GM19328 (cell line): ENCODE results near the gene MYO3B.
"Not testable (repeated sequence)": the region's sequence is repeated elsewhere in the genome, so short reads cannot be mapped to it uniquely, and the experiment has no call there.

Experiments
- ATAC-seq: cut with Tn5 transposase; IDR thresholded peaks from one replicate; pipeline ENCODE4 v1.9.1; 2021; ENCODE audit warnings: mild to moderate bottlenecking, moderate library complexity; ENCODE audit not compliant: unreplicated experiment

Gene MYO3B

DNA sequence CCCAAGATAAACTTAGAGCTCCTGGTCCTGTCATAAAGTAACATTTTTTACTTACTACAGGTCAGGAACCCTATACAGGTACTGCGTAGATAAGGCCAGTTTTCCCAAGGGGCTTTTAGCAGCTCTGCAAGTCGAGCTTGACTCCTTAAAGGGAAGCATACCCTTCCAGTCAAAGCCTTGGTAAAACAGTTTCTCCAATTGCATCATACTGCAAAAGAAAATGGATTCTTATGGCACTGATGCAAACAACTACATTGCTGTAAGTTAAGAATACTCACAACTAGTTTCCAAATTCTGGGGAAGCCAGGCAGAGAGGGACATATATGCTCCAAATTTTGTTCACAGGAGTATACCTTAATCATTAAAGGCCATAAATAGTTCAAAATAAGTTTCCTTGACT is 31.0 kb downstream of the MYO3B start:
- ATAC-seq = no peak

DNA sequence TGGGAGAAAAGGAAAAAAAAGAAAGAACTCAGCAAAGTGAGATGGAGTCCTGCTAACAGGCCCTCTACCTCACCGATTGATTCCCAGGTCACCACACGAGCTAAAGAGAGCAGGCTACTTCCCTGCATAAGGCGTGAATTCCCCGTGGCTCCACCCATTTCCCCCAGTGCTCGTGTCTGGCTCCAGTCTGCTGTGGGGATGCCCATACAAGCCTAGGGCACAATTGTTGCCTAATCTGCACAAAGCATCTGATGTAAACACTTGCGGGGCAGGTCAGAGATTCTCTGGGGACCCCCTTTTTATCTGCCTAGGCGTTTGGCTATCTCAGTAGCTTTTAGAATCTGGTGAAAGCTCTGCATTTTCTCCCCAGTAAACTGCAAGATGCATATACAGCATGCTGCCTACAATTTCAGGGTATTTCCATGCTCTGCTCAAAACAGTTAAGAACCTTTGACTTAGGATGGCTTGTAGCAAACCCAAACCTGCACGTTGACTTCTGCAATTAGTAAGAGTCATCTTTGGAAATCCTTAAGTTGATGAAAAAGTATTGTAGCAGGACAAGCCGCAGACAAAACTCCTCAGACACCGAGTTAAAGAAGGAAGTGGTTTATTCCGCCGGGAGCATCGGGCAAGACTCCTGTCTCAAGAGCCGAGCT is 34.8 kb downstream of the MYO3B start:
- no peak for ATAC-seq

DNA sequence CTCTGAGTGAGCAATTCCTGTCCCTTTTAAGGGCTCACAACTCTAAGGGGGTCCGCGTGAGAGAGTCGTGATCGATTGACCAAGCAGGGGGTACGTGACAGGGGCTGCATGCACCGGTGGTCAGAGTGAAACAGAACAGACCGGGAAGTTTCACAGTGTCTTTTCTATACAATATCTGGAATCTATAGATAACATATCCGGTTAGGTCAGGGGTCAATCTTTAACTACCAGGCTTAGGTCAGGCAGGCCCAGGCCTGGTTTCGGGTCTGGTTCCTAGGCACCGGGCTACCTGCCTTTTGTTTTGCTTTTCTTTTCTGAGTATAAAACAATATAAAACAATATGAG is 35.3 kb downstream of the MYO3B start:
- not testable (repeated sequence) for ATAC-seq

DNA sequence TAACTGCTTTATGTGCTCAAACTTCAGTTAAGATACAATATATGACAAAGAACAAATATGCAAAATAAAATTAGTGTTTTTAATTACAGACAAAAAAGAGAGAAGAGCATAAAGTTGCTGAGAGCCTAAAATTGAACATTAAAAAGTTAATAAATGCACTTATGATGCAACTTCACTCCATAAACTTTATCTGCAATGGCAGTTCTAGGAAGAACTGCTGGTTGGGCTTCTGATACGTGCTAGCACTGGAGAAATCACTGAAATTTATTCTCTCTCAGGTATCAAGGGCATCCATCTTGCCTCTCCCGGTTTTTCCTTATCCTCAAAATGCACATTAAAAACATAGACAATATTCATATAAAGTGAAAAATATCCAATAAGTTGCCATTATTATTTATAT is 35.7 kb downstream of the MYO3B start:
- ATAC-seq = no peak

DNA sequence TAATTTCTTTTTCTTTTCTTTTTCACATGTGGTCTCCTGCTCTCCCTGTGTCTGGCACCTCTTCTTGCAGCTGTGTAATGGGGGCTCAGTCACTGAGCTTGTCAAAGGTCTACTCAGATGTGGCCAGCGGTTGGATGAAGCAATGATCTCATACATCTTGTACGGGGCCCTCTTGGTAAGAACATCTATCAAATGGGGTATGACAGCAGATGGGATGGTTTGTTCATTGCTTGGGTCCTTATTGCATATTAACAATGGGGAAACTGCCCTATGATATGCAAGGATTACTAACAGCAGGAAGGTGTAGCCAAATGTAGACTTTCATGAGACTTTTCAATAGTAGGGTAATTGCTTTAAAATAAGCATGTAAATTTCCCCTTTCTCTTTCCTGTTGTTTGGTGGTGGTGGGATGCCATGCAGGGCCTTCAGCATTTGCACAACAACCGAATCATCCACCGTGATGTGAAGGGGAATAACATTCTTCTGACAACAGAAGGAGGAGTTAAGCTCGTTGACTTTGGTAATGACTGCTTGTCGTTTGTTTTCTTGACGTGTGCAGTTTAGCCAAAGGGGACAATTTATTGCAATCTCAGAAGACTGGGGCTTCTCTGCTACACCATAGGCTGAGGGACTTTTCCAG is 36.5 kb downstream of the MYO3B start:
- no peak for ATAC-seq

DNA sequence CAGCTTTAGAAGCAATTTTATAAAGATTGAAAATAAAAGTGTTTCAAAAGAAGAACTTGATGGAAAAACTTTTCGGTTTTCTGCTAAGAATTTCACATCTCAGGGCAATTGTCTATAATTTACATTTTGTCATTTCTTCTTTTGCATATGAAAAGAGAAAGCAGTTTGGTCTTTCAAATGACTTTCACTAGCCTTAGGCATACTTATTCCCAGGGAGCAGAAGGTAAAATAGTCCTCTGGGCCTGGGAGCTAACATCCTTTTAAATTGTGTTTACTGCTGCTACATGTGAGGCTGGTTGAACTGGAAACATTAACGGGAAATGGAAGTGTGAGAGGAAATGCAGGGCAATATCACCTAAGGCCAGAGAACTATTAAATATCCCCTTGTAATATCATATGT is 37.1 kb downstream of the MYO3B start:
- ATAC-seq = no peak

DNA sequence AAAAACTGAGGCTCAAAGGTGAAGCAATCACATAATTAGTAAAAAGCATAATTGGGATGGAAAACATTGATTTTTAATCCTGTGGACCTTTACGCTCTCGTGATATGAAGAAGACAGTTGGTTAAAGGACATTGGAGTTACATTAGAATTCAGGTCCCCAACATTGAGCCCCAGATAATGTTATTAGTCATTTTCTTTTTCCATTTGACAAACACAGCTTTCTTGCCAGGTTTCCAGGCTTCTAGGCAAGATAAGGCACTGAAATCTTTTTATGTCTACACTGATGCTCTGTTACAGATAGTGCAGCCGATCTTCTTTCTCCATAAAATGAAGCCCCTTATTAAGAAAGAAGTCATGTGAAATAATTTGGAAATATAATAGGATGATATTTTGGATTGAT is 38.5 kb downstream of the MYO3B start:
- ATAC-seq = no peak

DNA sequence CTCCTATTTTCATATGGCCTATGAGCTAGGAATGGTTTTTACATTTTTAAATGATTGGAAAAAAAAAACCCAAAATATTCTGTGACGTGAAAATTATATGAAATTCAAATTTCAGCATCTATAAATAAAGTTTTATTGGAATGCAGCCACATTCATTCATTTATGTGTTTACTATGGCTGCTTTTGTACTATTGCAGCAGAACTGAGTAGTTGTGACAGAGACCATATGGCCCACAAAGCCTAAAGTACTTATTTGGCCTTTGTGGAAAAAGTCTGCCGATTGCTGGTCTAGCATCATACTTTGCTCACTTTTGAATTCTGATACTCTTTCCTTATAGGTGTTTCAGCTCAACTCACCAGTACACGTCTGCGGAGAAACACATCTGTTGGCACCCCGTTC is 39.0 kb downstream of the MYO3B start:
- ATAC-seq = no peak

DNA sequence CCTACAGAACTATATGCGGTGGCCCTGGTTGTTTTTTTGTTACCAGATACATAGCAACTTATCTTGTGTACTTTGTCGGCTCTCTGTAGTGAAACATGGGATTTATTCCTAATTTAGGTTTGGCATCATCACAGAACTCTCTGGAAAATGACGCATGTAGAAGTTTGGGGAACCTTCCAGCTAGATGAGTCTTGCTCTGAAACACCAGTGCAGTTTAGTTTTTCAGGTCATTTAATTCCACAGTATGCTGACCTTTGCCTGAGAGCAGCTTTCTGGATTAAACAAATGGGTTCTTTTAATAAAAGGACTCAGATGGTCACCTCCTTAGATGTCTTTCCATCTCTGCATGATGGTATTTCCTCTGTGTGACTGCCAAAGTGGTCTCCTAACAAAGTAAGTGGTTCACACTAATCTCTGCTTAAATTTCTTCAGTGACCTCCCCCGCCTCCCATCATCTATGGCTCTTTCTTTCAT is 39.9 kb downstream of the MYO3B start:
- no peak for ATAC-seq

DNA sequence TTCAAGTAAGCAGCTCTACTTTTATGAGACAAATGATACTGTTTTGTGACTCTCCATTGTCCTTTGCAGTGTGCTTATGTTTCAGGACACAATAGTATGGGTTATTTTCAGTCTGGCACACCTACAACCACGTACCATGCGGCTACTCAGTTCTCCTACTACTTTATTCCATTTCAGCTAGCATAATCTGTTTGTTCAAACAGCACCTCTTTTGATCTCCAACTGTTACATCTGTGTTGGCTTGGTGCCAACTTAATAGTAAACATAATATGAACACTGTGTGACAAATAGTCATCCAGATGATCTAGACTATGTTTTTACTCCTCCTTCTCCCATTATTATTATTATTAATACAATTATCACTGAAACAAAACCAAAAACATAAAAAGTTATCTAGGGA is 40.5 kb downstream of the MYO3B start:
- no peak for ATAC-seq

DNA sequence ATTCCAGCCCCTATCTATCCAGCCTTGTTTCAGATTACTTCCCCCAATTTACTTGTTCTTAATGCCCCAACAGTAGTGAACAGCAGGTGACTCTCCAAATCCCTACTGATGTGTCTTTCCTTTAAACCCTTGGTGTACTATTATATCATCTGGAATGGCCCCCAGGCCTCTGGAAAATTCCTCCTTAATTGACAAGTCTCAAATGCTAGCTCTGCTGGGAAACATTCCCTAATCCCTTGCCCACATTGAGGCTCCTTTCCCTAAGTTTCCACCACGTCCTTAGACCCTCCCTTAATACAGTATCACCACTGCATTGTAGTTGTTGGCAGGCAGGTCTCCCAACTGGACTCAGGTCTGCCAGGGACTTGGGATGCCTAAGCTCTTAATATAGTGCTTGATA is 41.0 kb downstream of the MYO3B start:
- ATAC-seq = no peak

DNA sequence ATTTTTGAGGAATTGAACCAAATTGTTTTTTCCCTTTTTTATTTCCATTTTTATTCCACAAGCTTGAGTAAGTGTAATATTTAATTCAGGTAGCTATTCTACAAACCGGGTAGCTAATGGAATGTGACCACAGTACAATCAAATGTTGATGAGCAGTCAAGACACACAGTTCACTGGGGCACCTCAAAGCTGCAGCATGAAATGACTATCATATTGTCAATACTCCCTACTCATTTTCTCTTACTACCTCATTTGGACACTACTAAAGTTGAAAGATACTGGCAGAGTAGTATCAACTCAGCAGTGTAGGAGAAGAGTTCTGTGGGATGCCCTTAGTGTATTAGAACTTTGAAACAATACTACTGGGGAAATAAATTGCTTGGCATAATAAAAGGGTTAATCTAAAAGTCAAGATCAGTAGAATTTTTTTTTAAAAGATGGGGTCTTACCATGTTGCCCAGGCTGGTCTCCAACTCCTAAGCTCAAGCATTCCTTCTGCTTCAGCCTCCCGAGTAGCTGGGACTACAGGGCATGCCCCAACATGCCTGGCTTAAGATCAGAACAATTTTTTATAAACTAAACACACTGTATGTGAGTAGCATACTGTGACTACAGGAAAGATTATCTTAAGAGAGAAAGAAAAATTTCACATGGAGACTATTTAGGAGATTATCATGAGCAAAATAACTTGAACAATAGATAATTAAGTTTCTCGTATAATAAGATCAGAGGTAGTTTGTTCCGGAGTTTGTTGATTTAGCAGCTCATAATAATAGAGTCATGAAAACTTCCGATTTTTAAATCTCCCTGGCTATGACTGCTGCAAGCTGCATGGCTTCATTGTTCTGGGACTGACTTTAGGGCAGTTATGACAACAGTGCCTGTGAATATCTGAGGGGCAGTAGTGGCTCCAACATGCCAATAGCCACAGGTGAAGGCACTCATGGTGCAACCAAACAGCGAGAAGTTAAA is 43.7 kb downstream of the MYO3B start:
- no peak for ATAC-seq

DNA sequence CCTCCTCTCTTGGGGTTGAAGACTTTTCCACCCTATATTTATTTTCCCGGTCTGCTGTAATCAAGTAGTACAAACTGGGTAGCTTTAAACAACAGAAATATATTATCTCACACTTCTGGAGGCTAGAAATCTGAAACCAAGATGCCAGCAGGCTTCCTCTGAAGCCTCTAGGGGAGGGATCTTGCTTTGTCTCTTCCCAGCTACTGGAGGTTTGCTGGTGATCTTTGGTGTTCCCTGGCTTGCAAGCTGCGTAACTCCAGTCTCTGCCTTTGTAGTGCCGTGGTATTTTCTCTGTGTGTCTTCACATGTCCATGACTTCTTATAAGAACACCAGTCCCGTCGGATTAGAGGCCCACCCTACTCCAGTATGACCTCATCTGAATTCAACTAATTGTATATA is 44.4 kb downstream of the MYO3B start:
- no peak for ATAC-seq

DNA sequence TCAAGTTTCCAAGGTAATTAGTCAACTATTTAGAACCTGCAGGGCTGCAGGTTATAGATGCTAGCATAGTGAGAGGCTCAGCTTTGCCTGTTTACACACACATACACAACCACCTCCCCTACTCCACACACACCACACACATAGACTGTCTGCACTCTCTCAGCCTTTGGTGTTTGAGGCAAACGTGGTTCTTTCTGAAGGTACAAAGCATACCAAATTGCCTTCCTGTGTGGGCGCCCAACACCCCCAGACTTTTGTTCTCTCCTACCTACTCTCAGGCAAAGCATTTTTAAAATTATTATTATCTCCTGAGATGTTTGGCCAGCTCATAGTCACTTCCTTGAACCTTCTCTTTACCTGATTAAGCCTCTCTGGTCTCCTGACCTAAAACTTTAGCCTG is 44.9 kb downstream of the MYO3B start:
- ATAC-seq = no peak

DNA sequence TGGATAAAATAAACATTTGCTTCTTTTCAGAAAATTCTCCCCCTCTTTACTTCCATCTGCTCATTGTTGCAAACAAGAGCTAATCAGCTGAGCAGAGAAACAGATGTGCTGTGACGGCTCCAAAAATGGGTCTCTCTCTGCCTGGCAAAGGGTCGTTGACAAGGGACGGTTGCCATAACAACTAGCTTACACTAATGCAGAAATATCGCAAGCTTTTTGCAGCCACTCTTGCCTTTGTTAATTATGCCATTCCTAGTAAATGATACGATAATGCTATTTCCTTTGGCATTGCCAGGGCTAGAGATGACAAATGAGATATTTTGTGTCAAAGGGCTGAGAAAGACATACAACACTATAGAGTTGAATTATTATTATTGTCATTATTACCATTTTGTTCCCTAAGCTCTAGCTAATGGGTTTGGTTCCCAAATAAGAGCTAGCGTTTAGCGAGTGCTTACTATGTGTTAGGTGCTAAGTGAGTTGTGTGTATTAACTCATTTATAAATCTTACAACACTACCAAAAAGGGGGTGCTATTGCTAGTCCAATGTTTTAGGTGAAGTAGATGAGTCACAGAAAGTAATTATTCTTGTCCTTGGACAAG is 46.8 kb downstream of the MYO3B start:
- no peak for ATAC-seq

DNA sequence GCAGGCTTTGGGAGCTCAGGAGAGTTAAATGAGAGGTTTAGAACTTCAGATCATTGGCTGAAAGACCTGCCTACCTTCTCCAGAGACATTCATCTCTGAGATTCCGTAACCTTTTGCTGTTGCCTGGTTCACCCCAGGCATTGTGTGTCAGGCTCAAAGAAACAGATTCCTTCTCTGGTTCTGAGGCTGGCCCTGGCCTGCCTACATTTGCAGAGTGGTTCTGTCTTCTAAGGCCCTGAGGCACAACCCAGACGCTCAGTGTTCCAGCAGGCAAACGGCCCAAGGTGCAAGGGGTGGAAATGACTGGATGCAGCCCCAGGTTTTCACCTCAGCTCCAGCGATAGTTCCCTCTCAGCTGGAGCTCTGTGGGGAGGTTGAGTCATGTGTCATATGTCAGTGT is 48.3 kb downstream of the MYO3B start:
- no peak for ATAC-seq

DNA sequence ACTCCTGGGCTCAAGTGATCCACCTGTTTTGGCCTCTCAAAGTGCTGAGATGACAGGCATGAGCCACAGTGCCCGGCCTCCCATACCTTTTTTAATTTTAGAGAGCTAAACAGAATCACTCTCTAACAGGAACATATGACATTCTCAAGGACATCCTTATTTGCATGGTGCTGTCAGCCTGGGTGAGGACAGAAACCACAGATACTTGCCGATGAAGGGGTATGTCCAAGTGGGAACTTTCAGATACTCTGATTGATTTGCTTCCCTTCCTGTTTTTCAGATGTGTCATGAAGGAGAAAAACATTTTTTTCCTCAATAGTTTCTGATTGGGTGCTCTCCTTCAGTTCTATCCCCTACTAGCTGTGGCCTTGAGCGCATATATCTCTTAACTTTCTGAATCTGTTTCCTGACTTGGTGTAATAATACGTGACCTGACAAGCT is 49.6 kb downstream of the MYO3B start:
- peak; percentile 79 for ATAC-seq

DNA sequence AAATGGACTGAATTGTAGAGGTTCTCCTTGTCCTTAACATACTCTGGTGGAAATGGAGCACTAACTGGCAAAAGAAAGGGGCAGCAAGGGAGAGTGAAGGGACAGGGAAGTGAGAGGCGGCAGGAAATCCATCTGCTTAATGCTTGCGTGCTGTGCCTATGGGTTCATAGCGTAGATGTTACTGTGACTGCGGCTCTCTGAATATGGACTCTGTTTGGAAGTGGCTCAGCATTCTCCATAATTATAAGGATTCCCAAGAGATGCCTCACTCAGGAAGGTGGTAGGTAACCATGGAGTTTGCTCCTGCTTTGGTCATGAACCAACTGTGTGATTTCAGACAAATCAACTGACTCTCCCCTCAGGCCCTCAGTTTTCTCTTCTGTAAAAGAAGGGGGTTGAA is 50.0 kb downstream of the MYO3B start:
- no peak for ATAC-seq

DNA sequence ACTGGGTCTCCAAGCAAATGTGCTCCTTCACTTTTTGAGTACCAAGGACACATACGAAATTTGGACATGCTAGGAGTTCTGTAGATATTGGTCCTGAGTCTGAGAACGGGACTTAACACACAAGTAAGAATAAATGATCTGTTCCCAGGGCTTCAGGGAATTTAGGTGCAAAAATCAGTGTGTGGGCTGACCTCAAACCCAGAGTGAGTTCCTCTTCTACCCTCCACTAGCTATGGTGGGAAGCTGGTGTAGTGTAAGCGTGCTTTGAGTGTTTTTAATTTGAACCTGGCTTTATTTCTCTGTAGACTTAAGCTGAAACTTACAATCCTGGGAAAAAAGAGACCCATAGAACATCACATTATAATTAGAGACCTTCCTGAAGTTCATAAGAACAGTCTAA is 50.5 kb downstream of the MYO3B start:
- ATAC-seq = no peak

DNA sequence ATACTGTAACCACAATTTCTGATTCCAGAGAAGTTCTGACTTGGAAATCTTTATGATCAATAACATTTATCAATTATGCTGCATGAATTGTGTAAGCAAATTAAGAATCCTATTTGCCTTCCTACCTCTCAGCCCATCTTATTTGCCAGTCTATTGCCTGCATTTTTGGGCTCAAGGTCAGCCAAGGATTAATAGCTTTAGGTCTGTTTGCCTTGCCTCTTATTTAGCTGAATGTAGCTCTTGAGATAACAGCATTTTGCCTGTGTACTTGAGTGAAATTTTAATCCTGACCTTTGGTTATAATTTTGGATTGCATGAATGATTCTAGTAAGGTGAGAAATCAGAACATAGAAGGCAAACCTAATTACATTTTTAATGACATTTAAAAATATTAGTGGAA is 51.2 kb downstream of the MYO3B start:
- ATAC-seq = no peak

DNA sequence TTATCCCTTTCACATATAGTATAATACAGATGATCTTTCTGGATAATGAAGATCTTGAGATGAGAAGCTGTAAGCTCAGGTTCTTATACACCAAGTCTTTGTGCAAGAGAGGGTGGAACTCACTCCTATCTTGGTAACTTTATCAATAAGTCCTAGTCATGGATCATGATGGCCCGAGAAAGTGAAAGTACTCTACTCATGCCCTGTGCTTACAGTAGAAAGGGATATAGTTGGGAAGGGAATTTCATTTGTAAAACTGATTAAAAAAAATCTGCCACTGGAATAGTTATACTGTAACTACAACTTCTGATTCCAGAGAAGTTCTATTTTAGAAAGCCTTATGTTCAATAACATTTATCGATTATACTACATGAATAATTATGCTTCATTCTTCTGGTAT is 51.8 kb downstream of the MYO3B start:
- ATAC-seq = no peak
